HL-60 (cell line): ENCODE measurements around the gene CYP26A1.

Experiments
- DNase-seq, 2 experiments: peaks; one replicate each; pipeline ENCODE4 v3.0.0-alpha.2; 2010 to 2020; ENCODE audit warnings: low read depth in 1 of 2, low spot score in 1 of 2
- H3K27ac ChIP-seq: fragments of 250-450 bp; sonication (Bioruptor Pico); replicated peaks from 2 replicates; pipeline ENCODE4 v1.5.1; 2020; ENCODE audit warnings: mild to moderate bottlenecking, moderate library complexity
- H3K27me3 ChIP-seq: fragments of 250-450 bp; sonication (Bioruptor Pico); 2 replicates; pipeline ENCODE4 v1.5.1; 2021; ENCODE audit warnings: mild to moderate bottlenecking, moderate library complexity; ENCODE audit not compliant: insufficient read depth, poor library complexity, severe bottlenecking
- H3K4me3 ChIP-seq: replicated peaks from 2 replicates; pipeline ENCODE4 v1.5.1; 2011; ENCODE audit warnings: mild to moderate bottlenecking, control low read depth, low read length; ENCODE audit not compliant: insufficient read depth
- GABPA ChIP-seq: IDR thresholded peaks from 2 replicates; pipeline ENCODE4 v1.6.1; 2012; ENCODE audit warnings: low read depth
- POLR2AphosphoS5 ChIP-seq: IDR thresholded peaks from 2 replicates; pipeline ENCODE4 v1.6.1; 2012; ENCODE audit warnings: low read depth
- SPI1 ChIP-seq: IDR thresholded peaks from 2 replicates; pipeline ENCODE4 v1.6.1; 2012; ENCODE audit warnings: low read depth, mild to moderate bottlenecking, borderline replicate concordance
- TF ChIP-seq, protein P1 (sequence below): IDR thresholded peaks from 2 replicates; pipeline ENCODE4 v1.6.1; 2012; ENCODE audit warnings: low read depth; ENCODE audit not compliant: insufficient replicate concordance
- TF ChIP-seq, protein P2 (sequence below): IDR thresholded peaks from one replicate; pipeline ENCODE4 v1.5.1; 2011; ENCODE audit warnings: low read length, control low read depth, inconsistent platforms; ENCODE audit not compliant: insufficient read depth

The CYP26A1 gene

DNA sequence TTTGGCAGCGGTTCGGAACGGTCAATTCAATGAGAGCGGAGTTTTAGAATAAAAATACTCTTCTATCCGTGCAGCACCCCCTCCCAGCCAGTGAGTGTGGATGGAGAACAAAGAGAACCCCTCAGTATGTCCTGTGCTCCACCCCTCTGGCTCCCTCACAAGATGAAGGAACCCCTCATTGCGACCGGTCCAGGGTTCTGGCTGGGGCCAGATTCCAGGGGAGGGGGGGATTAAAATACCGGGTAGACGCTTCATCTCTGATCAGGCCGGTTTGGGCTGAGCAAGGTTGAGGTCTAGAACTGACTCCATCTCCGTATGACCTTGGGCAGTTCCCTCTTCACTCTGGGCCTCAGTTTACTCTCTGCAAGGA is 7.2 kb upstream of the CYP26A1 start:
- no peak for DNase-seq
- Histone ChIP-seq H3K4me3 (no peak overlapping the region), H3K27ac (no peak overlapping the region), H3K27me3 (peaks cover 88% of the 10 kb centered on the region)
- no peak for TF ChIP-seq GABPA
- TF ChIP-seq POLR2AphosphoS5: no peak
- no peak for TF ChIP-seq SPI1
- TF ChIP-seq, protein P1, sequence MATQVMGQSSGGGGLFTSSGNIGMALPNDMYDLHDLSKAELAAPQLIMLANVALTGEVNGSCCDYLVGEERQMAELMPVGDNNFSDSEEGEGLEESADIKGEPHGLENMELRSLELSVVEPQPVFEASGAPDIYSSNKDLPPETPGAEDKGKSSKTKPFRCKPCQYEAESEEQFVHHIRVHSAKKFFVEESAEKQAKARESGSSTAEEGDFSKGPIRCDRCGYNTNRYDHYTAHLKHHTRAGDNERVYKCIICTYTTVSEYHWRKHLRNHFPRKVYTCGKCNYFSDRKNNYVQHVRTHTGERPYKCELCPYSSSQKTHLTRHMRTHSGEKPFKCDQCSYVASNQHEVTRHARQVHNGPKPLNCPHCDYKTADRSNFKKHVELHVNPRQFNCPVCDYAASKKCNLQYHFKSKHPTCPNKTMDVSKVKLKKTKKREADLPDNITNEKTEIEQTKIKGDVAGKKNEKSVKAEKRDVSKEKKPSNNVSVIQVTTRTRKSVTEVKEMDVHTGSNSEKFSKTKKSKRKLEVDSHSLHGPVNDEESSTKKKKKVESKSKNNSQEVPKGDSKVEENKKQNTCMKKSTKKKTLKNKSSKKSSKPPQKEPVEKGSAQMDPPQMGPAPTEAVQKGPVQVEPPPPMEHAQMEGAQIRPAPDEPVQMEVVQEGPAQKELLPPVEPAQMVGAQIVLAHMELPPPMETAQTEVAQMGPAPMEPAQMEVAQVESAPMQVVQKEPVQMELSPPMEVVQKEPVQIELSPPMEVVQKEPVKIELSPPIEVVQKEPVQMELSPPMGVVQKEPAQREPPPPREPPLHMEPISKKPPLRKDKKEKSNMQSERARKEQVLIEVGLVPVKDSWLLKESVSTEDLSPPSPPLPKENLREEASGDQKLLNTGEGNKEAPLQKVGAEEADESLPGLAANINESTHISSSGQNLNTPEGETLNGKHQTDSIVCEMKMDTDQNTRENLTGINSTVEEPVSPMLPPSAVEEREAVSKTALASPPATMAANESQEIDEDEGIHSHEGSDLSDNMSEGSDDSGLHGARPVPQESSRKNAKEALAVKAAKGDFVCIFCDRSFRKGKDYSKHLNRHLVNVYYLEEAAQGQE: no peak

DNA sequence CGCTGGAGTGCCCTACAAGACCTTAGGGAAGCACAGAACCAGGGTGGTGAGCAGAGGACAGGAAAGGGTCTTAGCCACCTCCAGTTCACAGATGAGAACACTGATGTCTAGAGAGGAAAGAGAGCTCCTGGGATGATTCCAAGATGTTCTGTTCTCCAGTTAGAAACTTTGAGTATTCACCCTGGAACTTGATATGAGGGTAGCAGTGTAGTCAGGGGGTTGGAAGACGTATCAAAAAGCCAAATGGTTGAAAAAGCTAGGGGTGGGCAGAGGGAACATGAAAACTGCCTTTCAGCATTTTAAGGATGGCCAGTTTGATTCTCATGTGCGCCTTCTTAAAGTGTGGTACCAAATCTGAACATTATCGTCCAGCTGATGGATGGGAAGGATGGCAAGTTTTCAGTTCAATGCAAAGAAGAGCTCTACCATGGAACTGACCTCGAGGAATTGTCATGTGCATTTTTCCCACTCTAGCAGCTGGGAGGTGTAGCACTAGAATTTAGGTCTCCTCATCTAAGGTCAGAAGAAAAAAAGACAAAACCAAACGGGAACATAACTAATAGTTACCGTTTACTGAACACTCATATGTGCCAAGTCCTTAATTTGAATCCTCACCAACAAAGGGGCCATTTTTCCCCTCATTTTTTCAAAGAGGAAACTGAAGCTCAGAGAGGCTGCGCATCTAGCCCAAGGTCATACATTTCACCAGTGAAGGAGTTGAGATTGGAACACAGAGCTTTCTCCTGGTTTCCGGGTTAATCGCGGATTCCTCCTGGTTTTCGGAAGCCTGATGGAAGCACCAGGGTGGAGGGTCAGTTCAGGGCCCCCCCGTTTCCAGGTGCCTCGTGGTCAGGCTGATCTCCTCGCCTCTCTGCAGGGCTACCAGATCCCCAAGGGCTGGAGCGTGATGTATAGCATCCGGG is 6.0 kb upstream of the CYP26A1 start:
- DNase-seq: no peak
- no peak overlapping the region for H3K27ac ChIP-seq
- TF ChIP-seq SPI1 (no peak), POLR2AphosphoS5 (no peak), GABPA (no peak)
- TF ChIP-seq, protein P1: no peak
- TF ChIP-seq, protein P2, sequence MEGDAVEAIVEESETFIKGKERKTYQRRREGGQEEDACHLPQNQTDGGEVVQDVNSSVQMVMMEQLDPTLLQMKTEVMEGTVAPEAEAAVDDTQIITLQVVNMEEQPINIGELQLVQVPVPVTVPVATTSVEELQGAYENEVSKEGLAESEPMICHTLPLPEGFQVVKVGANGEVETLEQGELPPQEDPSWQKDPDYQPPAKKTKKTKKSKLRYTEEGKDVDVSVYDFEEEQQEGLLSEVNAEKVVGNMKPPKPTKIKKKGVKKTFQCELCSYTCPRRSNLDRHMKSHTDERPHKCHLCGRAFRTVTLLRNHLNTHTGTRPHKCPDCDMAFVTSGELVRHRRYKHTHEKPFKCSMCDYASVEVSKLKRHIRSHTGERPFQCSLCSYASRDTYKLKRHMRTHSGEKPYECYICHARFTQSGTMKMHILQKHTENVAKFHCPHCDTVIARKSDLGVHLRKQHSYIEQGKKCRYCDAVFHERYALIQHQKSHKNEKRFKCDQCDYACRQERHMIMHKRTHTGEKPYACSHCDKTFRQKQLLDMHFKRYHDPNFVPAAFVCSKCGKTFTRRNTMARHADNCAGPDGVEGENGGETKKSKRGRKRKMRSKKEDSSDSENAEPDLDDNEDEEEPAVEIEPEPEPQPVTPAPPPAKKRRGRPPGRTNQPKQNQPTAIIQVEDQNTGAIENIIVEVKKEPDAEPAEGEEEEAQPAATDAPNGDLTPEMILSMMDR: no peak
- H3K27me3 ChIP-seq: peaks cover 91% of the 10 kb centered on the region
- H3K4me3 ChIP-seq: no peak overlapping the region

DNA sequence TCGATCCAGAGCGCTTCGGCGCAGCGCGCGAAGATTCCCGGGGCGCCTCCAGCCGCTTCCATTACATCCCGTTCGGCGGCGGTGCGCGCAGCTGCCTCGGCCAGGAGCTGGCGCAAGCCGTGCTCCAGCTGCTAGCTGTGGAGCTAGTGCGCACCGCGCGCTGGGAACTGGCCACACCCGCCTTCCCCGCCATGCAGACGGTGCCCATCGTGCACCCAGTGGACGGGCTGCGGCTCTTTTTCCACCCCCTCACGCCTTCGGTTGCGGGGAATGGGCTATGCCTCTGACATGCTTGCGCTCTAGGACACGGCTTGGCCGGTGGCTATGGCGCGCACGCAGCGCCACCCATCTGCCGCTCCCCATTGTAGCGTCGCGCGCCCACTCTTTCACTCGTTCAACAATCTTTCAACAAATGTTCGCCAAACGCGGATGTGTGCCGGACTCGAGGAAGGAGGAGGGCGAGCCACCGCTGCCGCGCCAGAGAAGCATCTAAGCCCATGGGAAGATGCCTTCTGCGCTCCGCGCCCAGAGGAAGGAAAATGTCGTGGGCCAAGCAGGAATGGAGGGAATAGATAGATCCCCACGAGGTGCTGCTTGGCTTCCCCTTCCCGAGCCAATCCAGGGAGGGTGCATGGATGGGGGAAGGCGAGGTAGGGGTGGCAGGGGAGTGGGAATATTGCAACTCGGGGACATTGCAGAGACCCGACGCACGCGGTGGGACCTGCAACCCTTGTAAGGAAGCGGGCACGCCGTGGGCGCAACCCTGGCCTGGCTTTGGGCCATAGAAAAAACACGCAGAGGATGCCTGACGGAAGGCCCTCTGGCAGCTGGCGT is 5.1 kb upstream of the CYP26A1 start:
- peaks cover 91% of the 10 kb centered on the region for H3K27me3 ChIP-seq
- H3K27ac ChIP-seq: no peak overlapping the region
- DNase-seq: no peak

More for the DNA sequence above, 5.1 kb upstream of the CYP26A1 start:
- TF ChIP-seq, protein P1: no peak
- TF ChIP-seq POLR2AphosphoS5 (no peak), GABPA (no peak), SPI1 (no peak)
- TF ChIP-seq, protein P2: no peak
- H3K4me3 ChIP-seq: no peak overlapping the region
